ENCODE data around the gene USHBP1.

USHBP1 gene

GRCh38 chr19:17240062-17240752 is 24.3 kb downstream of the USHBP1 start:
- DNase-seq = no peak

DNA sequence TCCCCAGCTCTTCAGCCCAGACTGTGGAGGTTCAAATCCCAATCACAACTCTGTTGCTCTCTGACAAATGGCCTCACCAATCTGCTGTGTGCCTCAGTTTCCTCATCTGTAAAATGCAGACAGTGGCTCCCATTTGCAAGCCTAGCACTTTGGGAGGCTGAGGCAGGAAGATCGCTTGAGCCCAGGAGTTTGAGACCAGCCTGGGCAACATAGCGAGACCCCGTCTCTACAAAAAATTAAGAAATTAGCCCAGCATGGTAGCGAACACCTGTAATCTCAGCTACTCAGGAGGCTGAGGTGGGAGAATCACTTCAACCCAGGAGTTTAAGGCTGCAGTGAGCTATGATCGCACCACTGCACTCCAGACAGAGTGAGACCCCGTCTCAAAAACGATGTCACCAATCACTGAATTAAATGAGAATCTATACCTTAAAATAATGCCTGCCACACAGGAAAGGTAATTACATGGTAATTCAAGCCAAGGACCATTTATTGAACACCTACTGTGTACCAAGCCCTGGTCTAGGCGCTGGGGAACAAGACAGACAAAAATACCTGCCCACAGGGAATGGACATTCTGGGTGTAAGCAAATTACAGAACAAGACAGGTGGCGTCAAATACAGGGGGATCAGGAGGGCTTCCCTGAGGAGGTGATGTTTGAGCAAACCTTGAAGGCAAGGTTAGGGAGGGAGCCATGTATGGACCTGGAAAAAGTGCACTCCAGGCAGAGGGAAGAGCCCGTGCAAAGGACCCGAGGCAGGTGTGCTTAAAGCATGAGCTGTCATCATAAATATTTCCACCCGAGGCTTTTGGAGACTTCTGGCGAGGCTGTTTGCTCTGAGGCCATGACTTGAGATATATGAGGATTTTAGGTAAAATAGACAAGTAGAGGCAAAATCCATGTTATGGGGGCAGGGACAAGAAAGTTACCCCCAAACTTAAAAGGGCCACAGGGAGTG is 26.5 kb downstream of the USHBP1 start:
- DNase-seq = no peak

- no peak for DNase-seq
Measured at GRCh38 chr19:17236811-17237543, 27.6 kb downstream of the USHBP1 start.

- DNase-seq = peak in 1 of 4 experiments; percentile 36
Measured at GRCh38 chr19:17235971-17236777, 28.4 kb downstream of the USHBP1 start.

DNA sequence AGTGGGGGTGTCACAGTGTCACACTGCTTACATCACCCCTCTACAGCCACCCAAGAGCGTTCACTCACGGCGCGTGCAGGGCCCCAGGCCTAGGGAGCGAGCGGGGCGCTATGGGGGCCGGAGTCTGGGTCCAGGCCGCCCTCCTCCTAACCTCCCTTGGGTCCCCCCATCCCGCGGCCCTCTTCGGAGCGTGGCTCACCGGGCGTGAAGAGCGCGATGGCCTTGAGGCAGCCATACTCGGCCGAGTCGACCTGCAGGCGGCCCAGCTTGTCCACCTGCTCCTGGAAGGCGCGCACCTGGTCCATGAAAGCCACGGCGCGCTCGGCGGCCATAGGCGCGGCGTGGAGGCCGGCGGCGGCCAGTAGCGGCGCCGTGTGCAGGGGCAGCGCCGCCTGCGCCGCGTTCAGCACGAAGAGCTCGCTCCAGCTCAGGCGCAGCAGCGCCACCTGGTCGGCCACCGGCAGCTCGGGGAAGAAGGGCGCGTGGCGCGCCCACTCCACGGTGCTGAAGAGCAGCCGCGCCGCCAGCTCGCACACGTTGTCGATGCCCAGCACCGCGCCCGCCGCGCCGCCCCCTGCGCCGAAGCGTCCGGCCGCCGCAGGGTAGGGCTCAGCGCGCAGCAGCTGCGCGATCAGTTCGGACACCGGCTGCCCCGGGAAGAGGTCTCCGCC is 29.1 kb downstream of the USHBP1 start:
- peak in 3 of 4 experiments; percentile 46 to 71 (median 57) for DNase-seq

GRCh38 chr19:17234911-17235299 is 29.6 kb downstream of the USHBP1 start:
- peak in 1 of 4 experiments; percentile 54 for DNase-seq

- DNase-seq = no peak
Measured at GRCh38 chr19:17232258-17232657, 32.3 kb downstream of the USHBP1 start.

DNA sequence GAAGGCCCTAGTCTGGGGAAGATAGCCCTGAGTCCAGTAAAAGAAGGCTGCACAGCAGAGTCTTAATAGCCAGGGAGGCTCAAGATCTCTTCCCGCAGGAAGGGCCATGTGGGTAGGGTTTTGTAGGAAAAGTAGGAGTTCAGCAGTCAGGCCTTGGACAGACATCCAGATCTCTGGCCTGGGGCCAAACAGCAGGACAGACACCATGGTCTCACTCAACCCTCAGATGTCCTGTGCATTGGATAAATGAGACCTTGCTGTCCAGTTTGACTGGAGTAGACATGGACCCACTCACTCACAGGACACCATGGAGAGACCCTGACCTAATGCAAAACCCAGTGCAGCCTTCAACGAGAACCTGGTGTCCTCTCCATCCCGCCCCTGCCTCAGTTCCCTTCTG is 34.7 kb downstream of the USHBP1 start:
- DNase-seq = no peak

DNA sequence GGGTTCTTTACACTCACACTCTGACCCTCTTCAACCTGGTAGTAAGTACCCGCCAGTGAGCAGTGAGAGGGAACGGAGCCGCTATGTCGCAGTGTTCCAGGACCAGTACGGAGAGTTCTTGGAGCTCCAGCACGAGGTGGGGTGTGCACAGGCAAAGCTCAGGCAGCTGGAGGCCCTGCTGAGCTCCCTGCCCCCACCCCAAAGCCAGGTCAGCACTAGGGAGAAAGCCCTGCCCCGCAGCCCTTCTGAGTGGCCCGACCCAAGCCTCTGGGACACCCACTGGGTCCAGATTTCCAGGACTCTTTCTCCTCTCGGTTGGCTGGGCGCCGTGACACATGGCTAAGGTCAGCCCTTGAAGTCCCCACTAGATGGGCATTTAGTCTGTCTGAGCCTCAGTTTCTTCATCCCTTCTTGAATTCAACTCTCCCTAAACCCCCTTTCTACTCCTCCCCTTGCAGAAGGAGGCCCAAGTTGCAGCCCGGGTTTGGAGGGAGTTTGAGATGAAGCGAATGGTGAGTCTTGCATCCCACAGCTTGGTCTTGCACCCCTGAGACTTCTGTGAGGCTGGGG is 36.7 kb downstream of the USHBP1 start:
- DNase-seq = no peak

DNA sequence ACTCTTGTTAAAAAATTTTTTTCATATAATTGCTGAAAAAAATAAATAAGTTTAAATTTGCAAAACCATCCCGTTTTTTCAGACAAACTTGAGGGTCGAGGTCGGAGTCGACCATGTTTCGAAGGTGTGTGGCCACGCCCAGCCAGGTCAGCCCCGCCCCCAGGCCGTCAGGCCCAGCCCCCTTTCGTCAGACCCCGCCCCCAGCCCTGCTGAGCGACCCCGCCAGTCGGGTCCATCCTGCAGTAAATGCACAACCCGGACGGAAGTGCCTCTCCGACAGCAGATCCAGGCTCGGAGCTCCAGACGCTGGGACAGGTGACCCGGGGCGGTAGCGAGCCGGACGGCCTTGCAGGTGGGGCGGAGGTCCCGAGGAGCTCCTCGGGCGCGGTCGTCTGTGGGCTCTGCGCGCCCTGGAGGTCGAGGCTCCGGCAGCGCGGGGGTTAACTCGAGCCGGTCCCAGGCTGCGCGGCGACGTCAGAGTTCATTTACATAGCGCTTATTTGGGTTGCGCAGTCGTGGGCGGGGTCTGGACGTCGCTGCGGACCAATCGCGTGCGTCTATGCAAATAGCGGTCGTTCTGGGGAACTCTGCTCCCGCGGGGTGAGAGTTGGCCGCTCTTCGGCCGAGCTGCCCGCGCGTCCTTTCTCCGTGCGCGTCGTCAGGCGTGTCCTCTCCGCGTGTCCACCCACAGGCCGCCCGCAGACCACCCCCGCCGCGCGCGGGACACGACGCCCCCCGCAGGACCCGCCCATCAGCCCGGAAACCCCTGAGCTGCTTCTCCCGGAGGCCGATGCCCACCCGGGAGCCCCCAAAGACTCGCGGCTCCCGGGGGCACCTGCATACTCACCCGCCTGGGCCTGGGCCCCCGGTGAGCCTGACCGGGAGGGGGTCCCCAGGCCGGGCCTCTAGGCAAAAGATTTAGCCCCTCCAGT is 38.3 kb downstream of the USHBP1 start, which contains the start of gene OCEL1:
OCEL1 (plus strand) TSS at position 225 of the 932 bp plus-strand sequence; CDS start at position 247, 22 bp downstream.
- peak; percentile 88 to 95 (median 94) for DNase-seq

GRCh38 chr19:17225053-17225452 is 39.5 kb downstream of the USHBP1 start:
- no peak for DNase-seq

DNA sequence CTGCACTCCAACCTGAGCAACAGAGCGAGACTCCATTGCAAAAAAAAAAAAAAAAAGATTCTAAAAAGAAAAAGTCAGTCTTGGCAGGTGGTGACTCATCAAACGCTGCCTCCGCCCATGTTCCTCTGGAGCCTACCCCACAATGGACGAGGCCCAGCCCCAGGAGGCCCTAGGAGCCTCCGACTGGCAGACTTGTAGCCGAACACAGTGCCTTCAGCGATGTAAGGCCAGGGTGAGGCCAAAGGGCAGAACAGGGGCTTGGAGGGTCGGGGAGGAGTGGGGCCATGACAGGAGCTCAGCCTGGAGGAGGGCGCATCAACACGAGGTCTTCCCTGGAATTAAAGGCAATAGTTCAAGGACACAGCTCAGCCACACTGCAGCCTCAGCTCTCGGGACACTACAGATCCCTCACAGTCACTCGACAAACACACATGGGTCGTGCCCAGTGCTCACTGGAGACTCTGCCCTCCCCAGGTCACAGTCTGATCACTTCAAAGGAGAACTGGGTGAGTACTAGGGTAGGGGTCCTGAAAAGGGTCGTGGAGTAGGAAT is 44.3 kb downstream of the USHBP1 start:
- DNase-seq = peak in 1 of 4 experiments; percentile 10

DNA sequence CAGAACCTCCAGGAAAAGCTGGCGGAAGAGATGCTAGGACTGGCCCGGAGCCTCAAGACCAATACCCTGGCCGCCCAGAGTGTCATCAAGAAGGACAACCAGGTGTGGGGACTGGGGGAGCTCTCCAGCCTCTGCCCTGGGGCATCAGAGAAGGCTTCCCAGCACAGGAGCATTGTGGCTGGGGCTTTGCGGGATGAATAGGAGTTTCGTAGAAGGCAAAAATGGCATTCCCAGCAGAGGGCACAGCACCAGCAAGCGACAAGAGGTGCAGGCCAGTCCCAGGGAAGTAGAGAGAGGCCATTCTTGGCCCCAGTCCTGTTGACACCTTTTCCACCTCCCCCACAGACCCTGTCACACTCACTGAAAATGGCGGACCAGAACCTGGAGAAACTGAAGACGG is 45.3 kb downstream of the USHBP1 start:
- DNase-seq = no peak

DNA sequence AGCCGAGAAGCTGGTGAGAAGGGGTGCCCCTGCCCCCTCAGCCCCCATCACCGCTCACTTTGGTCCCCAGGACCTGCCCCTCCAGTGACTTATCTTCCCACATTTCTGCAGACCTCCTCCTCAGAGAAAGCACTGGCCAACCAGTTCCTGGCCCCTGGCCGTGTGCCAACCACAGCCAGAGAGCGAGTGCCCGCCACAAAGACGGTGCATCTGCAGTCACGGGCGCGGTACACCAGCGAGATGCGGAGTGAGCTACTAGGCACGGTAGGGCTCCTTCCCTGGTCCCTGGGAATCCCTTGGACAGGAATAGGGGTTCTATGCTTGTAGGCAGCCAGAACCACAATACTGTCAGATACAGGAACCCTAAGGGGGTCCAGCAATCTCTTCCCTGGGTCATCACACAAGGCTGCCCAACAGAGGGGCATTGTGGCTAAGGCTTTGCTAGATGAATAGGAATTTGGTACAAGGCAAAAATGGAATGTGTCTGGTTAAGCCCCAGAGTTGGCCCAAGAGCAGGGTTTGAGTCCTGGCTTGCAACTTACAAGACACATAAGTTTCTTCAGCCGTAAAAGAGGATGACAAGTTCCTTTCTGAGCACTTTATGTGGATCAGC is 48.4 kb downstream of the USHBP1 start:
- no peak for DNase-seq

DNA sequence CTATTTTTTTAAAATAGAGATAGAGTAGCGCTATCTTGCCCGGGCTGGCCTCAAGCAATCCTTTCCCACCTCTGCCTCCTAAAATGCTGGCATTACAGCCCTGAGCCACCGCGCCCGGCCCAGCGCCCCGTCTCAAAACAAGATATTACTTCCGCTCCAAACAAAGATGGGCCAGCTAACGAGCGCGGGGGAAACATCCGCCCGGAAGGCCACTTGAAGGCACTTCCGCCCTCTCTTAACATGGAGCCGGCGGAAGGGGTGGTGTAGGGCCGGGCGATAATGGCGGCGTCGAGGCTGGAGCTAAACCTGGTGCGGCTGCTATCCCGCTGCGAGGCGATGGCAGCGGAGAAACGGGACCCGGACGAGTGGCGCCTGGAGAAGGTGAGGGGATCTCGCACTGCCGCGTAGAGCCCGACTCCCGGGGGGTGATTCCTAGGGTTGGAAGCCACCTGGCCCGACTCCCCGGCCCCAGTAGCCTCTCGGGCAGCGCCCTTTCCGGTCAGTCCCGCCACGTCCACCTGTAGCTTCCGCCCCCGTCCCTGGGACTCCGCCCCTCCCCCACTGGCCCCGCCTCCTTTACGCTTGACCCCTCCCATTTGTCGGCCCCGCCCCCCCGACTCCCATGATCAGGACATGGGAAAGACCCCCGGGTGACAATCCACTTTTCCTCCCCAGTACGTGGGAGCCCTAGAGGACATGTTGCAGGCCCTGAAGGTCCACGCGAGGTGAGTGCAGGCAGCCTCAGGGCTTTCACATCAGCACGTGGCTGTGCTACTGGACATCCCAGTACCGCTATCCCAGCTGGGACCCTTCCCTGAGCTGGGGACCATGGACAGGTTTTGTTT is 49.2 kb downstream of the USHBP1 start, which contains the start of gene USE1:
USE1 (plus strand) TSS at position 231 of the 845 bp plus-strand sequence; CDS start at position 280, 49 bp downstream.
- DNase-seq = peak; percentile 55 to 82 (median 70)

GRCh38 chr19:17214508-17215126 is 49.9 kb downstream of the USHBP1 start:
- DNase-seq = no peak

DNA sequence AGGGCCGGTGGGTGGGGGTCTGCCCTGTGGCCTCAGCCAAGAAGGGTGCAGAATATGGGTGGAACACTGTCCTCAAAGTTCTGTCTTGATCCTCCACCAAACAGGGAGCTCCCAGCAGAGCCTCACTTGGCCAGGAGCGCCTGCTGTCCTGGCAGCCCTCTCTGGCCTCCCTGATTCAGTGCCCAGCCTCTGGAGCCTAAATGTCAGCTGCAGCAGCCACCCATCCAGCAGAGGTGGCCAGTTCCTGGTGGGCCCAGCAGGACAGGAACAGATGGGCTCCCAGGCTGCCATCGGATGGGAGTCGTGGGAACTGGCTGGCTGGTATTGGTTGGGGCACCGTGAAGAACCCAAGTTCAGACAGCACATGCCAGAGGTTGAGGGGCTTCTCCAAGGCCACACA is 51.2 kb downstream of the USHBP1 start:
- DNase-seq = no peak

Measured in activated naive CD4-positive, alpha-beta T cell (primary cell).